Epithelial cell of esophagus (primary cell): ENCODE measurements around the gene NKTR.
"Not testable (repeated sequence)": the region's sequence is repeated elsewhere in the genome, so short reads cannot be mapped to it uniquely, and the experiment has no call there.

Experiments
- DNase-seq: peaks from one replicate; pipeline ENCODE4 v3.0.0; 2010; ENCODE audit warnings: low read depth
- H3K4me3 ChIP-seq: 2 replicates; pipeline ENCODE4 v1.5.1; 2011; ENCODE audit warnings: mild to moderate bottlenecking, low read length, control low read depth
- CTCF ChIP-seq: IDR thresholded peaks from 2 replicates; pipeline ENCODE4 v1.5.1; 2011; ENCODE audit warnings: low read depth, mild to moderate bottlenecking, low read length, control low read depth, inconsistent platforms; ENCODE audit not compliant: insufficient read depth; ENCODE audit errors: missing control alignments

The NKTR gene

GRCh38 chr3:42600111-42600957, at the start of gene NKTR:
Gene NKTR (plus strand): TSS chr3:42600686. CDS start chr3:42601007, 321 bp downstream.
- peak within 1 kb of the TSS; percentile 60 for H3K4me3 ChIP-seq
- DNase-seq = peak; percentile 100
- TF ChIP-seq CTCF = no peak

GRCh38 chr3:42552830-42553229, 47.7 kb upstream of the NKTR start:
- DNase-seq = no peak
- no peak overlapping the region for H3K4me3 ChIP-seq
- no peak for TF ChIP-seq CTCF

- no peak overlapping the region for H3K4me3 ChIP-seq
- peak; percentile 30 for DNase-seq
- TF ChIP-seq CTCF = no peak
Observed at GRCh38 chr3:42556089-42556632, 44.3 kb upstream of the NKTR start.

- DNase-seq, H3K4me3 ChIP-seq: not testable (repeated sequence)
Observed at GRCh38 chr3:42556817-42557216, 43.7 kb upstream of the NKTR start.

GRCh38 chr3:42557854-42558253, 42.6 kb upstream of the NKTR start:
- H3K4me3 ChIP-seq = no peak overlapping the region
- DNase-seq = no peak
- TF ChIP-seq CTCF = peak; percentile 19

- no peak overlapping the region for H3K4me3 ChIP-seq
- TF ChIP-seq CTCF = no peak
- no peak for DNase-seq
Observed at GRCh38 chr3:42562047-42562907, 38.2 kb upstream of the NKTR start.

GRCh38 chr3:42569593-42570142, 30.8 kb upstream of the NKTR start:
- DNase-seq = no peak
- no peak for TF ChIP-seq CTCF
- no peak overlapping the region for H3K4me3 ChIP-seq
